IMR-90 (cell line): Measurements from ENCODE around the gene GPATCH2L. TPM values are rescaled to one million over a fixed set of nuclear protein-coding genes. Genes with fewer than 3 reads are reported as not detected.

ENCODE experiments used
- ATAC-seq: fragments of 200-7000 bp; cut with Tn5 transposase; 2 replicates; pipeline ENCODE4 v1.9.1; 2020; ENCODE audit warnings: low read depth, mild to moderate bottlenecking, moderate library complexity
- BruUV-seq: library from RNA; stranded (reverse); fragments of 400-500 nt; replicated peaks from 2 replicates; lab custom pipeline; 2021; lab: Mats Ljungman, UMichigan
- CTCF ChIA-PET: fragments of 300-600 bp; formaldehyde crosslinking; extraction: SDS; loops from one replicate; lab custom pipeline; 2021; ENCODE audit warnings: antibody characterized with exemption; lab: Yijun Ruan, JAX
- POLR2A ChIA-PET: fragments of 300-600 bp; sonication (Branson Sonifier 250); formaldehyde crosslinking; loops from one replicate; lab custom pipeline; 2022; ENCODE audit warnings: antibody characterized with exemption; ENCODE audit not compliant: unreplicated experiment; lab: Charles Lee
- DNase-seq: peaks from one replicate; pipeline ENCODE4 v3.0.0; 2013
- H2AFZ ChIP-seq: replicated peaks from 2 replicates; pipeline ENCODE3; 2013; ENCODE audit warnings: low read length, mild to moderate bottlenecking; ENCODE audit not compliant: poor library complexity
- H2AK5ac ChIP-seq: 2 replicates; pipeline ENCODE4 v1.6.1; 2013; ENCODE audit warnings: low read depth, low read length, inconsistent platforms
- H2AK9ac ChIP-seq: replicated peaks from 2 replicates; pipeline ENCODE3; 2013; ENCODE audit warnings: mild to moderate bottlenecking, low read depth, low read length, moderate library complexity; ENCODE audit not compliant: poor library complexity
- H2BK120ac ChIP-seq: 2 replicates; pipeline ENCODE4 v1.6.1; 2013; ENCODE audit warnings: low read depth, low read length, inconsistent platforms
- H2BK15ac ChIP-seq: 3 replicates; pipeline ENCODE4 v1.6.1; 2013; ENCODE audit warnings: low read depth, low read length, inconsistent platforms
- H2BK20ac ChIP-seq: 2 replicates; pipeline ENCODE4 v1.6.1; 2013; ENCODE audit warnings: low read depth, mild to moderate bottlenecking, inconsistent platforms, low read length, moderate library complexity
- H2BK5ac ChIP-seq: 2 replicates; pipeline ENCODE4 v1.6.1; 2013; ENCODE audit warnings: mild to moderate bottlenecking, low read depth, low read length, inconsistent platforms; ENCODE audit not compliant: poor library complexity, severe bottlenecking
- H3K14ac ChIP-seq: replicated peaks from 2 replicates; pipeline ENCODE4 v1.6.1; 2013; ENCODE audit warnings: low read depth, low read length, inconsistent platforms
- H3K18ac ChIP-seq: 2 replicates; pipeline ENCODE4 v1.6.1; 2013; ENCODE audit warnings: low read depth, low read length, control low read depth
- H3K23ac ChIP-seq: 2 replicates; pipeline ENCODE4 v1.6.1; 2013; ENCODE audit warnings: low read depth, low read length, inconsistent platforms
- H3K27ac ChIP-seq: 2 replicates; pipeline ENCODE4 v1.5.1; 2013; ENCODE audit warnings: mild to moderate bottlenecking, control low read depth, low read length; ENCODE audit not compliant: insufficient read depth
- H3K27me3 ChIP-seq: 2 replicates; pipeline ENCODE4 v1.6.1; 2013; ENCODE audit warnings: low read length; ENCODE audit not compliant: control insufficient read depth, insufficient read depth
- H3K36me3 ChIP-seq: 2 replicates; pipeline ENCODE4 v1.6.1; 2013; ENCODE audit warnings: low read length, mixed read lengths; ENCODE audit not compliant: control insufficient read depth, insufficient read depth
- H3K4ac ChIP-seq: 2 replicates; pipeline ENCODE4 v1.6.1; 2013; ENCODE audit warnings: low read depth, low read length, inconsistent platforms
- H3K4me1 ChIP-seq: 2 replicates; pipeline ENCODE4 v1.6.1; 2013; ENCODE audit warnings: low read length, mixed read lengths; ENCODE audit not compliant: control insufficient read depth, insufficient read depth
- H3K4me2 ChIP-seq: 2 replicates; pipeline ENCODE4 v1.6.1; 2013; ENCODE audit warnings: low read depth, mild to moderate bottlenecking, control low read depth, low read length, moderate library complexity
- H3K4me3 ChIP-seq: 2 replicates; pipeline ENCODE4 v1.5.1; 2013; ENCODE audit warnings: low read depth, mild to moderate bottlenecking, control low read depth, low read length, moderate library complexity; ENCODE audit not compliant: insufficient read depth
- H3K56ac ChIP-seq: 2 replicates; pipeline ENCODE4 v1.6.1; 2013; ENCODE audit warnings: low read length, inconsistent platforms; ENCODE audit not compliant: insufficient read depth; ENCODE audit errors: extremely low read depth
- H3K79me1 ChIP-seq, 2 experiments: 2 replicates each; pipeline ENCODE4 v1.6.1; 2013; ENCODE audit warnings: low read length in 2 of 2, inconsistent platforms in 1 of 2, low read depth in 1 of 2
- H3K9ac ChIP-seq: 2 replicates; pipeline ENCODE4 v1.6.1; 2013; ENCODE audit warnings: low read depth, low read length, control low read depth
- H3K9me1 ChIP-seq: 2 replicates; pipeline ENCODE4 v1.6.1; 2013; ENCODE audit warnings: low read length, inconsistent platforms; ENCODE audit not compliant: insufficient read depth
- H3K9me3 ChIP-seq: 2 replicates; pipeline ENCODE4 v1.6.1; 2013; ENCODE audit warnings: low read length; ENCODE audit not compliant: control insufficient read depth, insufficient read depth
- H4K20me1 ChIP-seq: 2 replicates; pipeline ENCODE4 v1.6.1; 2013; ENCODE audit warnings: low read length, inconsistent platforms; ENCODE audit not compliant: insufficient read depth
- H4K5ac ChIP-seq: 2 replicates; pipeline ENCODE4 v1.6.1; 2013; ENCODE audit warnings: mild to moderate bottlenecking, low read depth, low read length, control low read depth
- H4K8ac ChIP-seq, 2 experiments: 2 replicates each; pipeline ENCODE4 v1.6.1; 2013; ENCODE audit warnings: low read depth in 2 of 2, low read length in 2 of 2, control low read depth in 1 of 2, inconsistent platforms in 1 of 2
- H4K91ac ChIP-seq: 2 replicates; pipeline ENCODE4 v1.6.1; 2013; ENCODE audit warnings: low read depth, low read length, inconsistent platforms; ENCODE audit not compliant: insufficient read depth
- BHLHE40 ChIP-seq: fragments of 150-350 bp; IDR thresholded peaks from 2 replicates; pipeline ENCODE4 v1.6.1; 2016; ENCODE audit warnings: mild to moderate bottlenecking, low read depth, low read length
- CEBPB ChIP-seq: IDR thresholded peaks from 2 replicates; pipeline ENCODE4 v1.6.1; 2012; ENCODE audit warnings: low read depth, low read length, improper control_type of control experiment
- CHD1 ChIP-seq: IDR thresholded peaks from 2 replicates; pipeline ENCODE4 v1.6.1; 2012; ENCODE audit warnings: low read depth, low read length, improper control_type of control experiment
- FOS ChIP-seq: fragments of 150-350 bp; IDR thresholded peaks from 2 replicates; pipeline ENCODE4 v1.6.1; 2016; ENCODE audit warnings: low read depth, low read length
- MAFK ChIP-seq: IDR thresholded peaks from 2 replicates; pipeline ENCODE4 v1.6.1; 2012; ENCODE audit warnings: low read depth, low read length, improper control_type of control experiment
- MAZ ChIP-seq: IDR thresholded peaks from 2 replicates; pipeline ENCODE4 v1.6.1; 2012; ENCODE audit warnings: low read depth, mild to moderate bottlenecking, low read length, improper control_type of control experiment, moderate library complexity, borderline replicate concordance
- MXI1 ChIP-seq: IDR thresholded peaks from 2 replicates; pipeline ENCODE4 v1.6.1; 2012; ENCODE audit warnings: low read depth, mild to moderate bottlenecking, low read length, moderate library complexity, borderline replicate concordance
- NFE2L2 ChIP-seq: fragments of 150-350 bp; IDR thresholded peaks from 2 replicates; pipeline ENCODE4 v1.6.1; 2016; ENCODE audit warnings: low read depth, mild to moderate bottlenecking, low read length
- POLR2A ChIP-seq: IDR thresholded peaks from 2 replicates; pipeline ENCODE4 v1.6.1; 2012; ENCODE audit warnings: mild to moderate bottlenecking, low read depth, low read length
- RCOR1 ChIP-seq: IDR thresholded peaks from 2 replicates; pipeline ENCODE4 v1.6.1; 2012; ENCODE audit warnings: mild to moderate bottlenecking, low read length, improper control_type of control experiment; ENCODE audit not compliant: insufficient replicate concordance
- RFX5 ChIP-seq: IDR thresholded peaks from 2 replicates; pipeline ENCODE4 v1.8.0; 2012; ENCODE audit warnings: low read depth, mild to moderate bottlenecking, low read length, moderate library complexity
- SMC3 ChIP-seq: fragments of 150-350 bp; IDR thresholded peaks from 2 replicates; pipeline ENCODE4 v1.6.1; 2016; ENCODE audit warnings: low read depth, mild to moderate bottlenecking, antibody characterized with exemption, low read length, moderate library complexity
- WGBS, 2 experiments: methylation state at CpG; one replicate each; pipeline versions ENCODE4 v1.1.5 to v1.1.7; 2013; ENCODE audit warnings: missing lambda C conversion rate in 2 of 2; ENCODE audit not compliant: insufficient read length in 1 of 2; ENCODE audit errors: extremely low coverage in 2 of 2; 5-methylcytosine and 5-hydroxymethylcytosine counted together
- dilution Hi-C: fragments of 300-500 bp; cut with HindIII; formaldehyde crosslinking; loops from one replicate; pipeline ENCODE4 v1.14.3; 2018; ENCODE audit warnings: low sequenced_read_pairs; ENCODE audit not compliant: unreplicated experiment
- in situ Hi-C: fragments of 300-500 bp; cut with MboI; formaldehyde crosslinking; loops from 3 replicates; pipeline ENCODE4 v1.14.3; 2019; ENCODE audit warnings: low sequenced_read_pairs, inconsistent platforms, mixed read lengths
- intact Hi-C: fragments of 100-400 bp; cut with micrococcal nuclease; formaldehyde crosslinking; loops from 2 replicates; pipeline ENCODE4 v1.10.0; 2022
- polyA plus RNA-seq, 3 experiments: library from polyadenylated mRNA; depleted of rRNA; stranded (reverse); fragments of >200 nt; gene quantifications; 2 replicates each; pipeline ENCODE4 v1.2.3, GENCODE V29; 2012; ENCODE audit warnings: low replicate concordance in 1 of 3
- total RNA-seq: library from RNA; depleted of rRNA; stranded (reverse); fragments of >200 nt; gene quantifications from 2 replicates; pipeline ENCODE4 v1.2.3, GENCODE V29; 2012
- TF ChIP-seq, protein P1 (sequence below): fragments of 150-350 bp; IDR thresholded peaks from 2 replicates; pipeline ENCODE4 v1.6.1; 2016; ENCODE audit warnings: low read depth, mild to moderate bottlenecking, low read length, moderate library complexity, borderline replicate concordance
- TF ChIP-seq, protein P2 (sequence below): conservative IDR thresholded peaks from 2 replicates; pipeline ENCODE4 v1.5.1; 2012; ENCODE audit warnings: mild to moderate bottlenecking, low read depth, low read length, improper control_type of control experiment
- TF ChIP-seq, protein P3 (sequence below): fragments of 150-350 bp; IDR thresholded peaks from 2 replicates; pipeline ENCODE4 v1.6.1; 2017; ENCODE audit warnings: mild to moderate bottlenecking, antibody characterized with exemption, low read length, low read depth

GPATCH2L gene
- total and polyA plus RNA-seq, 2 of the 4 experiments (the other 2 are of a cell fraction) = 15.6 to 51.4 TPM

DNA sequence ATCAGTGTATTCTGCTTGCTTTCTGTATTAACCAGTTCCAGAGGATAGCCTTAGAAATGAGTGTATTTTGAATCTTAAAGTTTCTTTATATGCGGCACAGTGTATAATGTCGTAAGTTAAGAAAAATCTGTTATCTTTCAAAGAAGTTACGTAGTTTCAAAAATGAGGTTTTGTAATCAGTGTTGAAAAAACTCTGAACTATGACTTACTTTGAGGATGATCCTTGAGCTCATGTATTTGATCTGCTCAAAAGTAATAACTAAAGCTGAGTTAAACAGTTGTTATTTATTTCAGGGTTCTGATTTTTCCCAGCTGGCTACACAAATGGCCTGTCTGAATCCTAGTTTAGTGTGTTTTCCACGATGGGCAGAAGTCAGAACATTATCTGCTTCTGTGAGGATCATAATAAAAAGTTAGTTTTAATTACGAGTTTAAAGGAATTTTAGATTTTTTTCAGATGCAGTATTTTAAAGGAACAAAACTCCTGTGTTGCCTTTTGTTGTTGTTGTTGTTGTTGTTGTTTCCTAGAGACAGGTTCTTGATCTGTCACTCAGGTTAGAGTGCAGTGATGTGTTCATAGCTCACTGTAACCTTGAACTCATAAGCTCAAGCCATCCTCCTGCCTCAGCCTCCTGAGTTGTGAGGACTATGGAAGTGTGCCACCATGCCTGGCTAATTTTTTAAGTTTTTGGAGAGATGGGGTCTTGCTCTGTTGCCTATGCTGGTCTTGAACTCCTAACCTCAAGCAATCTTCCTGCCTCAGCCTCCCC, 52.9 kb downstream of the GPATCH2L start:
- dilution Hi-C loops = no loop called here
- peak overlapping the region; percentile 31; the same call in 1 of the 2 replicates for H3K27ac ChIP-seq
- TF ChIP-seq SMC3 = no peak
- no peak for TF ChIP-seq BHLHE40
- no peak for TF ChIP-seq MAFK
- TF ChIP-seq, protein P1, sequence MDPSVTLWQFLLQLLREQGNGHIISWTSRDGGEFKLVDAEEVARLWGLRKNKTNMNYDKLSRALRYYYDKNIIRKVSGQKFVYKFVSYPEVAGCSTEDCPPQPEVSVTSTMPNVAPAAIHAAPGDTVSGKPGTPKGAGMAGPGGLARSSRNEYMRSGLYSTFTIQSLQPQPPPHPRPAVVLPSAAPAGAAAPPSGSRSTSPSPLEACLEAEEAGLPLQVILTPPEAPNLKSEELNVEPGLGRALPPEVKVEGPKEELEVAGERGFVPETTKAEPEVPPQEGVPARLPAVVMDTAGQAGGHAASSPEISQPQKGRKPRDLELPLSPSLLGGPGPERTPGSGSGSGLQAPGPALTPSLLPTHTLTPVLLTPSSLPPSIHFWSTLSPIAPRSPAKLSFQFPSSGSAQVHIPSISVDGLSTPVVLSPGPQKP = no peak
- TF ChIP-seq MXI1 = no peak
- TF ChIP-seq, protein P2, sequence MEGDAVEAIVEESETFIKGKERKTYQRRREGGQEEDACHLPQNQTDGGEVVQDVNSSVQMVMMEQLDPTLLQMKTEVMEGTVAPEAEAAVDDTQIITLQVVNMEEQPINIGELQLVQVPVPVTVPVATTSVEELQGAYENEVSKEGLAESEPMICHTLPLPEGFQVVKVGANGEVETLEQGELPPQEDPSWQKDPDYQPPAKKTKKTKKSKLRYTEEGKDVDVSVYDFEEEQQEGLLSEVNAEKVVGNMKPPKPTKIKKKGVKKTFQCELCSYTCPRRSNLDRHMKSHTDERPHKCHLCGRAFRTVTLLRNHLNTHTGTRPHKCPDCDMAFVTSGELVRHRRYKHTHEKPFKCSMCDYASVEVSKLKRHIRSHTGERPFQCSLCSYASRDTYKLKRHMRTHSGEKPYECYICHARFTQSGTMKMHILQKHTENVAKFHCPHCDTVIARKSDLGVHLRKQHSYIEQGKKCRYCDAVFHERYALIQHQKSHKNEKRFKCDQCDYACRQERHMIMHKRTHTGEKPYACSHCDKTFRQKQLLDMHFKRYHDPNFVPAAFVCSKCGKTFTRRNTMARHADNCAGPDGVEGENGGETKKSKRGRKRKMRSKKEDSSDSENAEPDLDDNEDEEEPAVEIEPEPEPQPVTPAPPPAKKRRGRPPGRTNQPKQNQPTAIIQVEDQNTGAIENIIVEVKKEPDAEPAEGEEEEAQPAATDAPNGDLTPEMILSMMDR = no peak
- TF ChIP-seq MAZ = no peak
- TF ChIP-seq, protein P3, sequence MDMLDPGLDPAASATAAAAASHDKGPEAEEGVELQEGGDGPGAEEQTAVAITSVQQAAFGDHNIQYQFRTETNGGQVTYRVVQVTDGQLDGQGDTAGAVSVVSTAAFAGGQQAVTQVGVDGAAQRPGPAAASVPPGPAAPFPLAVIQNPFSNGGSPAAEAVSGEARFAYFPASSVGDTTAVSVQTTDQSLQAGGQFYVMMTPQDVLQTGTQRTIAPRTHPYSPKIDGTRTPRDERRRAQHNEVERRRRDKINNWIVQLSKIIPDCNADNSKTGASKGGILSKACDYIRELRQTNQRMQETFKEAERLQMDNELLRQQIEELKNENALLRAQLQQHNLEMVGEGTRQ = no peak
- TF ChIP-seq CEBPB = no peak
- no peak for TF ChIP-seq NFE2L2
- no peak for TF ChIP-seq RFX5
- no peak for TF ChIP-seq POLR2A
- TF ChIP-seq CHD1 = no peak
- no peak for TF ChIP-seq FOS
- TF ChIP-seq RCOR1 = no peak

More for the DNA sequence above, 52.9 kb downstream of the GPATCH2L start:
- Histone ChIP-seq H3K9me1 (peaks cover 4% of the 10 kb centered on the region), H2AK9ac (no peak overlapping the region), H2AFZ (no peak overlapping the region), H3K14ac (no peak overlapping the region), H3K4me2 (no peak overlapping the region), H3K4me3 (no peak overlapping the region), H3K18ac (no peak overlapping the region), H3K36me3 (peaks cover 5% of the 10 kb centered on the region), H3K9ac (no peak overlapping the region), H2BK5ac (no peak overlapping the region), H4K8ac (no peak overlapping the region), H4K20me1 (peaks cover 12% of the 10 kb centered on the region), H3K56ac (no peak overlapping the region), H4K5ac (no peak overlapping the region), H4K91ac (no peak overlapping the region), H2BK20ac (no peak overlapping the region), H3K23ac (no peak overlapping the region), H3K27me3 (no peaks in the 10 kb centered on the region), H2BK120ac (no peak overlapping the region), H3K79me1 (peaks cover 13 to 44% of the 10 kb centered on the region in 2 experiments; a peak in 3 of 4 replicates), H3K9me3 (no peaks in the 10 kb centered on the region), H3K4ac (no peak overlapping the region), H2BK15ac (no peak overlapping the region), H2AK5ac (no peak overlapping the region), H3K4me1 (peaks cover 7% of the 10 kb centered on the region)
- POLR2A ChIA-PET = no interaction called here
- no TSS peak for BruUV-seq
- in situ Hi-C loops = no loop called here
- intact Hi-C loops = loop anchor here (5.0 kb wide), 1 partner anchor 52 kb away; the partner anchor contains the start of gene GPATCH2L
- no peak for ATAC-seq
- CTCF ChIA-PET = no interaction called here
- 90% methylated on average over 2 of the region's 5 CpGs; no CpG with 5 or more reads in 1 of the 2 experiments for WGBS, 2 experiments
- DNase-seq = no peak
